Nephron (organoid): ENCODE data around the gene TBC1D8.
A peak's percentile ranks its signal among the peaks of the same experiment; 100 is the strongest.

Source experiments
- H3K27ac Mint-ChIP-seq, 3 experiments: 2 replicates each; pipeline ENCODE4 v1.8.0; 2020; ENCODE audit warnings: mixed read lengths in 3 of 3, mild to moderate bottlenecking in 2 of 3, moderate library complexity in 1 of 3
- H3K27me3 Mint-ChIP-seq: 2 replicates; pipeline ENCODE4 v1.8.0; 2021; ENCODE audit warnings: low read depth, mild to moderate bottlenecking, moderate library complexity, mixed read lengths
- H3K36me3 Mint-ChIP-seq: 2 replicates; pipeline ENCODE4 v1.8.0; 2020; ENCODE audit warnings: low read depth, mixed read lengths
- H3K4me1 Mint-ChIP-seq: 2 replicates; pipeline ENCODE4 v1.8.0; 2020; ENCODE audit warnings: mixed read lengths
- H3K4me3 Mint-ChIP-seq, 3 experiments: 2 replicates each; pipeline ENCODE4 v1.8.0; 2020; ENCODE audit warnings: mild to moderate bottlenecking in 3 of 3, mixed read lengths in 3 of 3, moderate library complexity in 2 of 3
- H3K9me3 Mint-ChIP-seq: 2 replicates; pipeline ENCODE4 v1.8.0; 2020; ENCODE audit warnings: mixed read lengths
- TF ChIP-seq, protein P1 (sequence below), 3 experiments: fragments of 200-600 bp; sonication (generic); IDR thresholded peaks; one replicate each; pipeline ENCODE4 v1.5.0; 2021; ENCODE audit warnings: antibody characterized with exemption in 3 of 3; ENCODE audit not compliant: unreplicated experiment in 3 of 3

Gene TBC1D8

DNA sequence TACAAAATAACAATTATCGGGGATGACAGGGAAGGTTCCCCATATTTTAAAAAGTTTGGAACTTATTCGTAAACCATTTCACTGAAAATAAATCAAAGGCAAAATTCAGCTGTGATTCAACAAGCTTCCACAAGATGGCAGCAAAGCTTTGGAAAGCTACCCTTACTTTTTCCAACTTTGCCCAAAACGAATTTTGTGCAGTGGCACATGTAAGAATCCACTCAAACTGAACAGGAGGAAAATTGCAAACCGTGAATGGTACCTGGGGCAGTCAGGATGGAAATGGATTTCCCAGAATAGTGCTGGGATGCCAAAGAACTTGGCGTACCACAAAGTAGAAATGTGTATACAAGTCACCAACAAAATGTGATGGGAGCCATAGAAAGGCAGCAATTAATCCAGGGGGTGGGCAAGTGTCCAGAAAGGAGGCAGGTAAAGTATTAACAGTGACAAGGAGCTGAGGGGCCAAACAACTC lies 138.4 kb downstream of the TBC1D8 start:
- H3K4me3 Mint-ChIP-seq, result no peak overlapping the region
- no peaks in the 10 kb centered on the region for H3K9me3 Mint-ChIP-seq
- H3K27me3 Mint-ChIP-seq, result no peaks in the 10 kb centered on the region
- peaks cover 75% of the 10 kb centered on the region for H3K36me3 Mint-ChIP-seq
- H3K4me1 Mint-ChIP-seq, result peaks cover 6% of the 10 kb centered on the region
- TF ChIP-seq, protein P1, sequence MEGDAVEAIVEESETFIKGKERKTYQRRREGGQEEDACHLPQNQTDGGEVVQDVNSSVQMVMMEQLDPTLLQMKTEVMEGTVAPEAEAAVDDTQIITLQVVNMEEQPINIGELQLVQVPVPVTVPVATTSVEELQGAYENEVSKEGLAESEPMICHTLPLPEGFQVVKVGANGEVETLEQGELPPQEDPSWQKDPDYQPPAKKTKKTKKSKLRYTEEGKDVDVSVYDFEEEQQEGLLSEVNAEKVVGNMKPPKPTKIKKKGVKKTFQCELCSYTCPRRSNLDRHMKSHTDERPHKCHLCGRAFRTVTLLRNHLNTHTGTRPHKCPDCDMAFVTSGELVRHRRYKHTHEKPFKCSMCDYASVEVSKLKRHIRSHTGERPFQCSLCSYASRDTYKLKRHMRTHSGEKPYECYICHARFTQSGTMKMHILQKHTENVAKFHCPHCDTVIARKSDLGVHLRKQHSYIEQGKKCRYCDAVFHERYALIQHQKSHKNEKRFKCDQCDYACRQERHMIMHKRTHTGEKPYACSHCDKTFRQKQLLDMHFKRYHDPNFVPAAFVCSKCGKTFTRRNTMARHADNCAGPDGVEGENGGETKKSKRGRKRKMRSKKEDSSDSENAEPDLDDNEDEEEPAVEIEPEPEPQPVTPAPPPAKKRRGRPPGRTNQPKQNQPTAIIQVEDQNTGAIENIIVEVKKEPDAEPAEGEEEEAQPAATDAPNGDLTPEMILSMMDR (IDR thresholded peaks at IDR 0.05; ENCODE audit: unreplicated experiment in 3 of 3), result peak; percentile 77 to 83 (median 82)
- peak overlapping the region in 1 of 3 experiments; percentile 39 for H3K27ac Mint-ChIP-seq

DNA sequence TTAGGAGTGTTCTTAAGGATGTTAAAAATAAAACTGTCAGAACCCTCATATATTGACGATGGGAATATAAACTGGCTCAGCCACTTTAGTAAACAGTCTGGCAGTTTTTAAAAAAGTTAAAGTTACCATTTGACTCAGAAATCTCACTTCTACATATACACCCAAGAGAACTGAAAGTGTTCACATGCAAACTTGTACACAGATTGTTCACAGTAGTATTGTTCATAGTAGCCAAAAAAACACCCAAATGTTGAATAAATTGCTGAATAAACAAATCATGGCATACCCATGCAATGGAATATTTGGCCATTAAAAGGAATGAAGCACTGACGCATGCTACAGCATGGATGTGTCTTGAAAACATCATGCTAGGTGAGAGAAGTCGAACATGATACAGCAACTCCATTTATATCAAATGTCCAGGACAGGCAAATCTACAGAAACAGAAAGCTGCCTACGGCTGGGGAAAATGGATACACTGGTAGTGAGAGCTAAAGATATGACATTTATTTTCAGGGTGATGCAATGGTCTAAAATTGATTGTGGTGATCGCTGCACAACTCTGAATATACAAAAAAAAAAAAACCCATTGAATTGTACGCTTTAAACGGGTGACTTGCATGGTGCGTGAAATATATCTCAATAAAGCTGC lies 139.0 kb downstream of the TBC1D8 start:
- no peaks in the 10 kb centered on the region for H3K9me3 Mint-ChIP-seq
- peaks cover 6% of the 10 kb centered on the region for H3K4me1 Mint-ChIP-seq
- H3K4me3 Mint-ChIP-seq, result no peak overlapping the region
- H3K27ac Mint-ChIP-seq, result peak overlapping the region in 1 of 3 experiments; percentile 39
- TF ChIP-seq, protein P1 (IDR thresholded peaks at IDR 0.05; ENCODE audit: unreplicated experiment in 3 of 3), result no peak
- H3K27me3 Mint-ChIP-seq, result no peaks in the 10 kb centered on the region
- H3K36me3 Mint-ChIP-seq, result peaks cover 75% of the 10 kb centered on the region

DNA sequence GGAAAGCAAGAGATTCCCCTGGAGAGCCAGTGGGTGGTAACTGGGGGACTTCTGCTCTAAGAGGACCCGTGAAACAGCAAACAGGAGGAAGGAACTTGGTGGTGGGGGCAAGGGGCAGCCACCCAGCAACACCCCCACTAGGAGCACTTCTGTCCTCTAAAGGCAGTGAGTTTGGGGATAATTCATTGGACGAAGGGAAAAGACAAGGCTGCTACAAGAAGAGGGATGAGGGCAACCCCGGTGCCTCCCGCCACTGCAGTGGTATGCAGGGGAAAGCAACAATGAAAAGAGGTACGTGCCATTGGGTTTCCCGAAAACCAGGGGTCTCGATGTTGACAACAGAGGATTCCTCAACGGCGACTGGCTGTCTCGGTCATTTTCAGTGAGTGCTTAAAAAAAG lies 140.0 kb downstream of the TBC1D8 start:
- Mint-ChIP-seq H3K27ac (peak overlapping the region in 2 of 3 experiments; percentile 20 to 26), H3K9me3 (no peaks in the 10 kb centered on the region), H3K36me3 (peaks cover 80% of the 10 kb centered on the region), H3K27me3 (no peaks in the 10 kb centered on the region), H3K4me3 (no peak overlapping the region), H3K4me1 (peaks cover 6% of the 10 kb centered on the region)
- TF ChIP-seq, protein P1 (IDR thresholded peaks at IDR 0.05; ENCODE audit: unreplicated experiment in 3 of 3), result no peak

DNA sequence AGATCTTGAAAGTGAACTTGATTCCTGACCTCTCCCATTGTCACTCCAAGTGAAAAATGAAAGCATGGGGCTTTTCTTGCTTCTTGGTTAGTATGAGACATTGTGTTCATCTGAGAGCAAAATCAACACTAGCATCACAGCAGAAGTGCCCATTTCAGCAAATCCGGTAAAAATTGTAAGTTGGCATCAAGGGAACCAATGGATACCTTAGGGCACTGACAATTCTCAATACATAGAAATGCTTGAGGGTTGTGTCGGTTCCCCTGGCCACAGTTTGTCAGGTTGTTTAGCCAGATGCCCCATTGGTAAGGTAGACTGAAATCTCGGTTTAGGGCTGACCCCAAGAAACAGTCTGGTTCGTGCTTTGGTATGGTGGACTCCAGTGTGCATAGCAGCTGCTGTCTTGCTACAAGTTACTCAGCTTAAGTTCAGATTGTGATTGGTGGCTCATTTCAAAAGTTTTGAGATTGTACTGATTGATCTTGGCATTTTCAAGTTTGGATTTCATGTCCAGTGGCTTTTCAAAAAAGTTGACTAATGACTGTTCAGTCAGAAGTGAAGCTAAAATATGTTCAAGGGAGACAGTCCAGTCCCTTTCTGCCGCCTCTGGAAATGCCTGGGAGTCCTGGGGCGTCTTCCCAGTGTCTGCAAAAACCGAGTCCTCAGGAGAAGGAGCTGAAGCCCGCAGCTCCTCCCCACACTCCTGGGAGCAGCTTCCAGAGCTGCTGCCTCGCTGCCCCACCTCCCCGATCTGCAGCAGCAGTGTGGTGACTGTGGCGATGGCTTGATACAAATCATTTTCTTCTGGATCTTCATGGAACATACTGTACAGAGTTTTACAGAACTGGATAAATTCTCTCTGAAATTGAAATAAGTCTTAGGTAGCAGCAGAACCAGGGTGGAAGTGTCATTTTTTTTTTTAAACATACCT lies 143.5 kb downstream of the TBC1D8 start:
- H3K27ac Mint-ChIP-seq, result peak overlapping the region in 2 of 3 experiments; percentile 14 to 26
- H3K9me3 Mint-ChIP-seq, result no peaks in the 10 kb centered on the region
- H3K27me3 Mint-ChIP-seq, result no peaks in the 10 kb centered on the region
- peak overlapping the region in 1 of 3 experiments; percentile 9 for H3K4me3 Mint-ChIP-seq
- peaks cover 28% of the 10 kb centered on the region for H3K4me1 Mint-ChIP-seq
- TF ChIP-seq, protein P1 (IDR thresholded peaks at IDR 0.05; ENCODE audit: unreplicated experiment in 3 of 3), result no peak
- H3K36me3 Mint-ChIP-seq, result peaks cover 89% of the 10 kb centered on the region

DNA sequence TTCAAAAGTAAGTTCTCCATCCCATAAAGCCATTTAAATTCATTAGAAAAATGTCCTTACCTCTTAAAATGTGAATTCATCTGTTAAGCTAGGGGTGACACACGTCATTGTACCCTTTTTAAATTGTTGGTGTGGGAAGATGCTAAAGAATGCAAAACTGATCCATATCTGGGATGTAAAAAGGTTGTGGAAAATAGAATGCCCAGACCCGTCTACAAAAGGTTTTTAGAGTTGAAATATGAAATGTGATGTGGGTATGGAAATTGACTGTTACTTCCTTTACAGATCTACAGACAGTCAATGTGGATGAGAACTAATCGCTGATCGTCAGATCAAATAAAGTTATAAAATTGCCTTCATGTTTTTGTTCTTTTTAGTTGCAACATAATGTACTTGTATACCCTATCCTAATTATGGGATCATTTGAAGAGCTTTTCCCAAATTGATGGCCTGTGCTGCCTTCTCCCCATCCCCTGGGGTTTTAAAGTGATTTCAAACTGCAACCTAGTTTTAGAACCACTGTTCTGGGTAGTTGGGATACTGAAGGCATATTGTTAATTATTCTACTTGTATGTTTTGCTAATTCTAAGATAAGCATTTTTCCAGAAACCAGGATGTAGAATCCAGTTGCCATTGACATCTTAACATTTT lies 145.0 kb downstream of the TBC1D8 start:
- Mint-ChIP-seq H3K36me3 (peaks cover 75% of the 10 kb centered on the region), H3K9me3 (no peaks in the 10 kb centered on the region), H3K4me3 (peak overlapping the region in 2 of 3 experiments; percentile 24 to 53), H3K4me1 (peaks cover 35% of the 10 kb centered on the region), H3K27ac (peak overlapping the region in 1 of 3 experiments; percentile 27), H3K27me3 (peaks cover 6% of the 10 kb centered on the region)
- TF ChIP-seq, protein P1 (IDR thresholded peaks at IDR 0.05; ENCODE audit: unreplicated experiment in 3 of 3), result no peak
